Panc1 (cell line): ENCODE data around the gene FAM174B. TPM values are rescaled to one million over a fixed set of nuclear protein-coding genes. Genes with fewer than 3 reads are reported as not detected.

Experiments
- ATAC-seq: fragments of 200-7000 bp; cut with Tn5 transposase; 2 replicates; pipeline ENCODE4 v1.9.1; 2020; ENCODE audit warnings: mild to moderate bottlenecking, moderate library complexity
- BruUV-seq: library from RNA; stranded (reverse); fragments of 400-500 nt; replicated peaks from 2 replicates; lab custom pipeline; 2021; lab: Mats Ljungman, UMichigan
- CTCF ChIA-PET: fragments of 300-600 bp; sonication (Branson Sonifier 250); formaldehyde crosslinking; loops from one replicate; lab custom pipeline; 2022; ENCODE audit warnings: antibody characterized with exemption; lab: Charles Lee
- POLR2A ChIA-PET: fragments of 300-600 bp; sonication (Branson Sonifier 250); formaldehyde crosslinking; loops from one replicate; lab custom pipeline; 2022; ENCODE audit warnings: antibody characterized with exemption; lab: Charles Lee
- DNase-seq: peaks from one replicate; pipeline ENCODE4 v3.0.0-alpha.2; 2010; ENCODE audit warnings: low read depth, low spot score
- H3K27ac ChIP-seq: 2 replicates; pipeline ENCODE4 v1.5.1; 2011; ENCODE audit warnings: mild to moderate bottlenecking, low read length, inconsistent platforms
- H3K27me3 ChIP-seq: fragments of 200-500 bp; sonication (Bioruptor generic); 2 replicates; pipeline ENCODE4 v1.6.0; 2014; ENCODE audit warnings: low read length, inconsistent platforms; ENCODE audit not compliant: control insufficient read depth, insufficient read depth
- H3K36me3 ChIP-seq: fragments of 200-500 bp; sonication (Bioruptor generic); 2 replicates; pipeline ENCODE4 v1.5.1; 2014; ENCODE audit warnings: inconsistent platforms, mild to moderate bottlenecking, low read length, moderate library complexity; ENCODE audit not compliant: control insufficient read depth, insufficient read depth
- H3K4me1 ChIP-seq: 2 replicates; pipeline ENCODE4 v1.5.1; 2011; ENCODE audit warnings: inconsistent platforms, mild to moderate bottlenecking, low read length, moderate library complexity; ENCODE audit not compliant: control insufficient read depth, insufficient read depth
- H3K4me3 ChIP-seq, 2 experiments: 2 replicates each; pipeline ENCODE4 v1.5.1; 2011 to 2012; ENCODE audit warnings: low read depth in 2 of 2, low read length in 2 of 2, mild to moderate bottlenecking in 2 of 2, inconsistent platforms in 1 of 2, moderate library complexity in 1 of 2
- H3K9me3 ChIP-seq: fragments of 200-500 bp; sonication (Bioruptor generic); 2 replicates; pipeline ENCODE4 v1.5.1; 2014; ENCODE audit warnings: low read depth, mild to moderate bottlenecking, inconsistent platforms, low read length, moderate library complexity; ENCODE audit not compliant: control insufficient read depth, insufficient read depth
- CTCF ChIP-seq: fragments of 450-650 bp; IDR thresholded peaks from 2 replicates; pipeline ENCODE4 v1.5.1; 2017; ENCODE audit warnings: mild to moderate bottlenecking
- POLR2AphosphoS5 ChIP-seq: IDR thresholded peaks from 2 replicates; pipeline ENCODE4 v1.6.1; 2012; ENCODE audit warnings: mild to moderate bottlenecking, low read depth, low read length, moderate library complexity
- REST ChIP-seq, 2 experiments: IDR thresholded peaks; 2 replicates each; pipeline ENCODE4 v1.6.1; 2011 to 2012; ENCODE audit warnings: low read depth in 2 of 2, control low read depth in 1 of 2, low read length in 1 of 2, mild to moderate bottlenecking in 1 of 2, moderate library complexity in 1 of 2; ENCODE audit not compliant: insufficient read depth in 1 of 2
- SIN3A ChIP-seq: IDR thresholded peaks from 2 replicates; pipeline ENCODE4 v1.6.1; 2012; ENCODE audit warnings: low read depth, mild to moderate bottlenecking, low read length, moderate library complexity, borderline replicate concordance; ENCODE audit not compliant: insufficient read depth
- TCF7L2 ChIP-seq: IDR thresholded peaks from 2 replicates; pipeline ENCODE4 v1.6.1; 2011; ENCODE audit warnings: mild to moderate bottlenecking, low read depth, low read length, inconsistent platforms
- in situ Hi-C: cut with HindIII; loops from 2 replicates; pipeline ENCODE4 v1.10.0; 2016; ENCODE audit warnings: low sequenced_read_pairs, low pct_unique_long_range_greater_than_20kb
- intact Hi-C: fragments of 100-400 bp; cut with micrococcal nuclease; formaldehyde crosslinking; loops from one replicate; pipeline ENCODE4 v1.10.0; 2022; ENCODE audit not compliant: unreplicated experiment
- total RNA-seq: library from RNA; stranded (reverse); gene quantifications from one replicate; pipeline ENCODE4 v1.2.1, GENCODE V29; 2021; ENCODE audit not compliant: unreplicated experiment

FAM174B gene
- total RNA-seq, 1 experiment from 2014 or later = 30.7 TPM

DNA sequence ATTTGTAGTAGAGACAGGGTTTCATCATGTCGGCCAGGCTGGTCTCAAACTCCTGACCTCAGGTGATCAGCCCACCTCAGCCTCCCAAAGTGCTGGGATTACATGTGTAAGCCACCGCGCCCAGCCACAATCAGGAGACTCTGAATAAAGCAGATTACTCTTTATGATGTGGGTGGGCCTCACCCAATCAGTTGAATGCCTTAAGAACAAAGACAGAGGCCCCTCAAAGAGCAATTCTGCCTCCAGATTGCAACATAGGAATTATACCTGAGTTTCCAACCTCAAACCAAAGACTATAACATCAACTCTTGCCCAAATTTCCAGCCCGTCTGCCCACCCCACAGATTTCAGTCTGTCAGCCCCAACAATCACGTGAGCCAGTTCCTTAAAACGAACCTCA lies 18.8 kb upstream of the FAM174B start:
- DNase-seq (no peak), ATAC-seq (no peak)
- ChIA-PET CTCF (no interaction called here), POLR2A (no interaction called here)
- H3K27ac ChIP-seq = no peak overlapping the region
- peaks cover 5% of the 10 kb centered on the region; the same call in 1 of the 2 replicates for H3K4me1 ChIP-seq
- in situ Hi-C loops (no loop called here), intact Hi-C loops (no loop called here)
- TF ChIP-seq CTCF (no peak), SIN3A (no peak), TCF7L2 (no peak)
- no peaks in the 10 kb centered on the region for H3K27me3 ChIP-seq
- no peak overlapping the region for H3K4me3 ChIP-seq
- BruUV-seq = no TSS peak
- H3K36me3 ChIP-seq = no peaks in the 10 kb centered on the region
- H3K9me3 ChIP-seq = no peaks in the 10 kb centered on the region

GRCh38 chr15:92672102-92672501 lies 16.5 kb upstream of the FAM174B start:
- in situ Hi-C loops = no loop called here
- intact Hi-C loops = no loop called here
- ATAC-seq (no peak; the same call in 1 of the 2 replicates), DNase-seq (no peak)
- Histone ChIP-seq H3K9me3 (no peaks in the 10 kb centered on the region), H3K27me3 (no peaks in the 10 kb centered on the region), H3K4me3 (no peak overlapping the region), H3K4me1 (peaks cover 18% of the 10 kb centered on the region), H3K27ac (no peak overlapping the region), H3K36me3 (no peaks in the 10 kb centered on the region)
- CTCF ChIA-PET = interaction anchor here (0.6 kb wide), 1 partner anchor 64 kb away, joined by 3 read pairs; no protein-coding TSS in a partner anchor
- BruUV-seq = no TSS peak
- POLR2A ChIA-PET = no interaction called here
- TF ChIP-seq SIN3A = no peak
- TF ChIP-seq CTCF = no peak
- TF ChIP-seq TCF7L2 = no peak
- no peak for TF ChIP-seq REST (IDR thresholded peaks at IDR 0.05; ENCODE audit: insufficient read depth in 1 of 2, low read depth in 2 of 2, low read length in 1 of 2)
- no peak for TF ChIP-seq POLR2AphosphoS5
